ENCODE measurements around the gene FOXP1. TPM values are rescaled to one million over a fixed set of nuclear protein-coding genes. Genes with fewer than 3 reads are reported as not detected.

FOXP1 gene
- total and polyA plus RNA-seq, 2 donors from 2014 or later = 6.7 to 87.2 TPM

GRCh38 chr3:71616571-71617021 lies 33.1 kb upstream of the FOXP1 start:
- Histone ChIP-seq H3K4me3 (ENCODE audit: low read length in 3 of 3) (no peak overlapping the region), H3K27me3 (ENCODE audit: control insufficient read depth, insufficient read depth, low read length) (no peaks in the 10 kb centered on the region), H3K4me1 (ENCODE audit: control insufficient read depth in 2 of 3, insufficient read depth in 2 of 3, low read depth in 1 of 3, low read length in 3 of 3) (no peaks in the 10 kb centered on the region), H3K36me3 (ENCODE audit: control insufficient read depth in 2 of 3, insufficient read depth in 3 of 3, low read length in 3 of 3) (no peaks in the 10 kb centered on the region), H3K9me3 (ENCODE audit: control insufficient read depth in 2 of 3, insufficient read depth in 1 of 3, low read length in 3 of 3) (no peaks in the 10 kb centered on the region), H3K9ac (ENCODE audit: low read length in 3 of 3) (no peak overlapping the region), H3K27ac (ENCODE audit: low read depth in 2 of 2, low read length in 2 of 2) (no peak overlapping the region)
- TF ChIP-seq CTCF (IDR thresholded peaks at IDR 0.05; ENCODE audit: borderline replicate concordance, extremely low read depth, insufficient read depth) = no peak
- DNase-seq = no peak
- intact Hi-C loops (cut with DNase I) = no loop called here
- no peak for FAIRE-seq

GRCh38 chr3:71614869-71615268 lies 31.3 kb upstream of the FOXP1 start:
- no peaks in the 10 kb centered on the region for H3K36me3 ChIP-seq (ENCODE audit: control insufficient read depth in 2 of 3, insufficient read depth in 3 of 3, low read length in 3 of 3)
- H3K27me3 ChIP-seq (ENCODE audit: control insufficient read depth, insufficient read depth, low read length) = no peaks in the 10 kb centered on the region
- intact Hi-C loops (cut with DNase I) = no loop called here
- FAIRE-seq = no peak
- H3K27ac ChIP-seq (ENCODE audit: low read depth in 2 of 2, low read length in 2 of 2) = no peak overlapping the region
- TF ChIP-seq CTCF (IDR thresholded peaks at IDR 0.05; ENCODE audit: borderline replicate concordance, extremely low read depth, insufficient read depth) = no peak
- H3K4me3 ChIP-seq (ENCODE audit: low read length in 3 of 3) = no peak overlapping the region
- H3K9me3 ChIP-seq (ENCODE audit: control insufficient read depth in 2 of 3, insufficient read depth in 1 of 3, low read length in 3 of 3) = no peaks in the 10 kb centered on the region
- DNase-seq = no peak
- no peak overlapping the region for H3K9ac ChIP-seq (ENCODE audit: low read length in 3 of 3)
- H3K4me1 ChIP-seq (ENCODE audit: control insufficient read depth in 2 of 3, insufficient read depth in 2 of 3, low read depth in 1 of 3, low read length in 3 of 3) = no peaks in the 10 kb centered on the region

DNA sequence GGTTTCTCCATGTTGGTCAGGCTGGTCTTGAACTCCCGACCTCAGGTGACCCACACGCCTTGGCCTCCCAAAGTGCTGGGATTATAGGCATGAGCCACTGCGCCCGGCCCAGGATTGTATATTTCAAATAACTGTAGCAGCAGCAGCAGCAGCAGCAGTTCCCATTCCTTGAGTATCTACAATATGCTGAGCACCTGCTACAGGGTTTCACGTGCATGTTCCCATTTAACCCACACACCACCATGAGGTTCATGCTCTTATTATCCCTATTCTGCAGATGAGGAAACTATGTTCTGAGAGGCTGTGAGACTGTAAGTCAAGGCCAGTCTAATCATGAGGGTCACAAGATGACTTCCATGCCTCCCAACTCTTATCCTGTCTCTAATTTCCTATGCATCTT lies 30.9 kb upstream of the FOXP1 start:
- no peak for FAIRE-seq
- no peak overlapping the region for H3K9ac ChIP-seq (ENCODE audit: low read length in 3 of 3)
- no peaks in the 10 kb centered on the region for H3K27me3 ChIP-seq (ENCODE audit: control insufficient read depth, insufficient read depth, low read length)
- no peaks in the 10 kb centered on the region for H3K36me3 ChIP-seq (ENCODE audit: control insufficient read depth in 2 of 3, insufficient read depth in 3 of 3, low read length in 3 of 3)
- no peak overlapping the region for H3K27ac ChIP-seq (ENCODE audit: low read depth in 2 of 2, low read length in 2 of 2)
- intact Hi-C loops (cut with DNase I) = no loop called here
- no peaks in the 10 kb centered on the region for H3K4me1 ChIP-seq (ENCODE audit: control insufficient read depth in 2 of 3, insufficient read depth in 2 of 3, low read depth in 1 of 3, low read length in 3 of 3)
- TF ChIP-seq CTCF (IDR thresholded peaks at IDR 0.05; ENCODE audit: borderline replicate concordance, extremely low read depth, insufficient read depth) = no peak
- no peak overlapping the region for H3K4me3 ChIP-seq (ENCODE audit: low read length in 3 of 3)
- DNase-seq = no peak
- H3K9me3 ChIP-seq (ENCODE audit: control insufficient read depth in 2 of 3, insufficient read depth in 1 of 3, low read length in 3 of 3) = no peaks in the 10 kb centered on the region

GRCh38 chr3:71611099-71611498 lies 27.6 kb upstream of the FOXP1 start:
- peaks cover 0 to 3% (median 0%) of the 10 kb centered on the region in 3 donors for H3K9me3 ChIP-seq (ENCODE audit: control insufficient read depth in 2 of 3, insufficient read depth in 1 of 3, low read length in 3 of 3)
- DNase-seq (no peak), FAIRE-seq (no peak)
- H3K9ac ChIP-seq (ENCODE audit: low read length in 3 of 3) = no peak overlapping the region
- intact Hi-C loops (cut with DNase I) = no loop called here
- no peaks in the 10 kb centered on the region for H3K36me3 ChIP-seq (ENCODE audit: control insufficient read depth in 2 of 3, insufficient read depth in 3 of 3, low read length in 3 of 3)
- no peak for TF ChIP-seq CTCF (IDR thresholded peaks at IDR 0.05; ENCODE audit: borderline replicate concordance, extremely low read depth, insufficient read depth)
- H3K4me3 ChIP-seq (ENCODE audit: low read length in 3 of 3) = no peak overlapping the region
- no peaks in the 10 kb centered on the region for H3K4me1 ChIP-seq (ENCODE audit: control insufficient read depth in 2 of 3, insufficient read depth in 2 of 3, low read depth in 1 of 3, low read length in 3 of 3)
- no peaks in the 10 kb centered on the region for H3K27me3 ChIP-seq (ENCODE audit: control insufficient read depth, insufficient read depth, low read length)
- no peak overlapping the region for H3K27ac ChIP-seq (ENCODE audit: low read depth in 2 of 2, low read length in 2 of 2)
